IPS-11a (cell line): ENCODE data around the gene E4F1.
"Not testable (repeated sequence)": the region's sequence is repeated elsewhere in the genome, so short reads cannot be mapped to it uniquely, and the experiment has no call there.

ENCODE experiments used
- H3K4me3 ChIP-seq: one replicate; pipeline ENCODE4 v1.5.1; 2013; ENCODE audit warnings: low read depth, low read length, control low read depth

E4F1 gene

DNA sequence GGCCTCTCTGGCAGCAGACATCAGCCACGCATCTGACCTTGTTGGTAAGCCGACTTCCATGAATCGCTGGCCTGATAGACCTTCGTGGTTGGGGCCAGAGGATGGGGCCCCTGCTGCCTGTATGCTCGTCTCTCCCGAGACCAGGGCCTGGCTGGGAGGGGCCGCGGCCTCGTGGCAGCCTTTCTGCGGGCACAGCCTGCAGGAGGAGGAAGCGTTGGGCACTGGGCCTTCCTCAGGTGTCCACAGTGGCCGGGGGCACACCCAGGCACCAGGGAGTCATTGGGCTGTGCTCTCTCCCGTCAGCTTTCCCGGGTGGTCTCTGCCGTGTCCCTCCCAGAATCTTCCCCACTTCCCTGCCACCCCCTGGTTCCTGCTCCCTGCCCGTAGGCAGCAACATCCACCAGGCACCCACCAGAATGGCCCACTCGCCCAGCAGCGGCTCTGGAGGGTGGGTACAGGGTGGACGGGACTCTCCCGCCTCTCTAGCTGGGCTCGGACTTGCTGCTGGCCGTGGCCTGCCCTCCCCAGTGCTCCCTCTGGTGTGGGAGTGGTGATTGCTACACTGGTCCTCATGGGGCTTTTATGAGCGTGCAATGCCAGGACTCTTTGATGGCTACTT, 6.3 kb downstream of the E4F1 start:
- H3K4me3 ChIP-seq = no peak overlapping the region

DNA sequence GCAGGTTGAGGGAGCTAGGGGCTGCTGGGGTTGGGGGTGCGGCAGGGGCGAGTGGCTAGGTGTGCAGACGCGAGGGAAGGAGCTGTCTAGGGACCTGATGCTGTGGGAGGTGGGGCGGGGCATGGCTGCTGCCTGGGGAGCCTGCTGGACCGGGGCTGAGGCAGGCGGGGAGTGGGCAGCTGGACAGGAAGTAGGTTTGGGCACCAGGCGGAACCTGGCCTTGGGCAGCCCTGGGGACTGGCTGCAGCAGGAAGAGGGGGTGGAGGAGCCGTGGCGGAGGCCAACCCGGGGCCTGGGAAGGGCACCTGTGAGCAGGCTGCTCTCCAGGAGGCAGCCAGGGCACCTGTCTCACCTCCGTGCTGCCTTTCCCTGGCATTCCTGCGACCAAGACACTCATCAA, 7.0 kb downstream of the E4F1 start:
- H3K4me3 ChIP-seq = no peak overlapping the region

DNA sequence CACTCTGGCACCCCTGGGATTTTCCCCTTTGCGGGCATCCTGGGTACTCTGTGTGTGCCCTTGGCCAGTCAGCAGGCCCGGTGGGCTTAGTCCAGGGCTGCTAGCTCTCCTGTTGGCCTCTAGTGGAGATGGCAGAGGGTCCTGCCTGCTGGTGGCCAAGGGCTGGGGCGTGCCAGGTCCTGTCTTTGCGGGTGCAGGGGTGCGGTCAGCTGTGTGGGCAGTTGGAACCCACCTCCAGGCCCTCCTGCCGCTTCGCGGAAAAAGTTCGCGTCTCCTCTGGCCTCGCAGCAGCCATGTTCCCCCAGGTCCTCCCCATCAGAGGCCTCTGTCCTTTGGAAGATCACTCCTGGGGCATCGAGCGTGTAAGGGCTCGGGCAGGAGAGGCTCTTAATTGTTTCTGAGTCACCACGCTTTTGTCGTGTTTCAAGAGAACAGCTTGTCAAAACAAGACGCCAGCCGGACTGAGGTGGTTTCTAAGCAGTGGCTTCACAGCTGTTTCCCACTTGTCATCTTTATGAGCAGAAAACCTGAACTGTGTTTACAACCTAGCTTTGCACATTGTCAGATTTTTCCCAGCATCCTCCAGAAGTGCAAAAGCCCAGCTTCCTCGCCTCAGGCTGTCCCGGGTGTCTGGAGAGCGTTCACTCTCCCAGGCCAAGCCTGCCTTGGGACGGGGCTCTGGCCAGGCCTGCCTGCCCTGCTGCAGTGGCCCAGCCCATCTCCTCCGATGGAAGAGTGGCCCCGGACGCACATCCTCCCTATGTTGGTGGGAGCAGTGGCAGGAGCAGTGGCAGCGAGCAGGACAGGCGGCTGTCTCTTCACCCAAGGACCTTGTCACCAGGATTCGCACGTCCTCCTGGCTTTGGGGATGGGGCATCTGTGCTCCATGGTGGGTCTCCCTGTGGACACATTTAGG, 7.9 kb downstream of the E4F1 start:
- no peak overlapping the region for H3K4me3 ChIP-seq

DNA sequence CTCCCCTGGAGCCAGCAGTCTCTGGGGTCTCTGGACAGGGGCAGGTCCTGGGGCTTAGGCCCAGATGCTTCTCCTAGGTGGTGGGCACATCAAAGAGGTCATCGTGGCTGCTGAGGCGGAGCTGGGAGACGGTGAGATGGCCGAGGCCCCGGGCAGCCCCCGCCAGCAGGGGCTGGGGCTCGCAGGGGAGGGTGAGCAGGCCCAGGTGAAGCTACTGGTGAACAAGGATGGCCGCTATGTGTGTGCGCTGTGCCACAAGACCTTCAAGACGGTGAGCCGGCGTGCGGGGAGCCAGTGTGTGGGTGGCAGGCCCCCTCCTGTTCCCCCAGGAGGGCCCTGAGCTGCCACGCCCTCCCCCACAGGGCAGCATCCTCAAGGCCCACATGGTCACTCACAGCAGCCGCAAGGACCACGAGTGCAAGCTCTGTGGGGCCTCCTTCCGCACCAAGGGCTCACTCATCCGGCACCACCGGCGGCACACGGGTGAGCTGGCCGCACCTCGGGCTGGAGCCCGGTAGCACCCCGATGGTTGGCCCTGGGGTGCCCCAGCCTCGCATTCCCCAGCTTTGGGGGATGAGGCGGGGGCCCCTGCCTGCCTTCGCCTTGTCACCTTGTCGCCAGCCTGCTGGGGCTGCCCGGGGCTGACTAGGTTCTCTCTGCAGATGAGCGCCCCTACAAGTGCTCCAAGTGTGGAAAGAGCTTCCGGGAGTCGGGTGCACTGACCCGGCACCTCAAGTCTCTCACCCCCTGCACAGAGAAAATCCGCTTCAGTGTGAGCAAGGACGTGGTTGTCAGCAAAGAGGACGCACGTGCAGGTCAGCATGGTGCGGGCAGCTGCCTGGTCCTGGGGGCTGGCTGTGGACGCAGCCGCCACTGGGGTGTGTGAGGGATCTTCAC, 9.0 kb downstream of the E4F1 start:
- no peak overlapping the region for H3K4me3 ChIP-seq

DNA sequence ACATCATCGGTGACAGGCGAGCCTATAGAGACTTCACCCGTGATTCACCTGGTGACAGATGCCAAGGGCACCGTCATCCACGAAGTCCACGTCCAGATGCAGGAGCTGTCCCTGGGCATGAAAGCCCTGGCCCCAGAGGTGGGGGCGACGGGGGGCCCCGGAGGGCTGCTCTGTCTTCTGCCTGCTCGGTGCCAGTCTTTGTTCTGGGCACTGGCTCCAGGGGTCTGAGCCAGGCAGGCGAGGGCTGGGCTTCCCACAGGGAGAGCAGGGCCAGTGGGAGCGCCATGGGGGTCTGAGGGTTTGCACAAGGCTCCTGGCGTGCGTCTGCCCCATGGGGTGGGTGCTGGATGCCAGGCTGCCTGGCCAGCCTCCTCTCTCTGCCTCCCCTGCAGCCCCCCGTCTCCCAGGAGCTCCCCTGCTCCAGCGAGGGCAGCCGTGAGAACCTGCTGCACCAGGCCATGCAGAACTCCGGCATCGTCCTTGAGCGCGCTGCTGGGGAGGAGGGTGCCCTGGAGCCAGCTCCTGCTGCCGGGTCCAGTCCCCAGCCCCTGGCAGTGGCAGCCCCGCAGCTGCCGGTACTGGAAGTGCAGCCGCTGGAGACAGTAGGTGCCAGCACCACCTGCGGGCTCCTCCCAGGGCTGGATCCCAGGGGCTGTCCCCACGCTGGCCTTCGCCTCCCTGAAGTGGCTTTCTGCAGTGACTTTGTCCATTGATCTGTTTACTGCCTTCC, 9.8 kb downstream of the E4F1 start:
- H3K4me3 ChIP-seq = no peak overlapping the region

DNA sequence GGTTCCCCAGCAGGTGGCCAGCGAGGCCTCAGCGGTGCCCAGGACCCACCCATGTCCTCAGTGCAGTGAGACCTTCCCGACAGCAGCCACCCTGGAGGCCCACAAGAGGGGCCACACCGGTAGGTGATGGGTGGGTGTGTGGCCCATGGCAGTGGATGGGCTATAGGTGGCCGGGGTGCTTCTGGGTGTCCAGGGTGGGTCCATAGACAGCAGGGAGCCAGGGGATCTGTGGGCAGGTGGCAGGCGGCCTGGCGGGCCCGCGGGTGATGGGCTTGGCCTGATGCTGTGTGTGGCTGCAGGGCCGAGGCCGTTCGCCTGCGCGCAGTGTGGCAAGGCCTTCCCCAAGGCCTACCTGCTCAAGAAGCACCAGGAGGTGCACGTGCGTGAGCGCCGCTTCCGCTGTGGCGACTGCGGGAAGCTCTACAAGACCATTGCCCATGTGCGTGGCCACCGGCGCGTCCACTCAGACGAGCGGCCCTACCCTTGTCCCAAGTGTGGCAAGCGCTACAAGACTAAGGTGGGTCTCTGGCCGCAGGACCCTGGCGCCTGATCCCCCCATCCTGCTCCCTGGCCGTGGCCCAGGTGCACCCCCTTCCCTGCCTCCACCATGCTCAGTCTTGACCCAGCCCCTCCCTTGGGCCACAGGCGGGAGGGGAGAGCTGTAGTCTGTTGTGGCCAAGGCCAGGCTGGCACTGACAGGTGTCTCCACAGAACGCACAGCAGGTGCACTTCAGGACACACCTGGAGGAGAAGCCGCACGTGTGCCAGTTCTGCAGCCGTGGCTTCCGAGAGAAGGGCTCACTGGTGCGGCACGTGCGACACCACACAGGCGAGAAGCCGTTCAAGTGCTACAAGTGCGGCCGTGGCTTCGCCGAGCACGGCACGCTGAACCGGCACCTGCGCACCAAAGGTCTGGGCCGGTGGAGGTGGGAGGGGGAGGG, 10.8 kb downstream of the E4F1 start:
- H3K4me3 ChIP-seq = no peak overlapping the region

DNA sequence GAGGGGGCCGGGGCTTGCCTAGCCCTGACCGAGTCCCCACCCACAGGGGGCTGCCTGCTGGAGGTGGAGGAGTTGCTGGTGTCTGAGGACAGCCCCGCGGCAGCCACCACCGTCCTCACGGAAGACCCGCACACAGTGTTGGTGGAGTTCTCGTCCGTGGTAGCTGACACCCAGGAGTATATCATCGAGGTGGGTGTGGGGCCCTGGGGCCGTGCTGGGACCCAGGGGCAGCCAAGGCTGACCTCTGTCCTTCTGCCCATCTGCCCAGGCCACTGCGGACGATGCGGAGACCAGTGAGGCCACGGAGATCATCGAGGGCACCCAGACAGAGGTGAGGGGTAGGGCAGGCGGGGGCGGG, 11.4 kb downstream of the E4F1 start:
- H3K4me3 ChIP-seq = no peak overlapping the region

DNA sequence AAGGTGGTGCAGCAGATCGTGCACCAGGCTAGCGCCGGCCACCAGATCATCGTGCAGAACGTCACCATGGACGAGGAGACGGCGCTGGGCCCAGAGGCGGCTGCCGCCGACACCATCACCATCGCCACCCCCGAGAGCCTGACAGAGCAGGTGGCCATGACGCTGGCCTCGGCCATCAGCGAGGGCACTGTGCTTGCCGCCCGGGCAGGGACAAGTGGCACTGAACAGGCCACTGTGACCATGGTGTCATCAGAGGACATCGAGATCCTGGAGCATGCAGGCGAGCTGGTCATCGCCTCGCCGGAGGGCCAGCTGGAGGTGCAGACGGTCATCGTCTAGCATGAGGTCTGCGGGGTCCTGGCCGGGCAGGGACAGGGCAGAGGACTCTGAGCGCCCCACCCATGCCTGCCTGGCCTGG, 11.9 kb downstream of the E4F1 start:
- H3K4me3 ChIP-seq = no peak overlapping the region

DNA sequence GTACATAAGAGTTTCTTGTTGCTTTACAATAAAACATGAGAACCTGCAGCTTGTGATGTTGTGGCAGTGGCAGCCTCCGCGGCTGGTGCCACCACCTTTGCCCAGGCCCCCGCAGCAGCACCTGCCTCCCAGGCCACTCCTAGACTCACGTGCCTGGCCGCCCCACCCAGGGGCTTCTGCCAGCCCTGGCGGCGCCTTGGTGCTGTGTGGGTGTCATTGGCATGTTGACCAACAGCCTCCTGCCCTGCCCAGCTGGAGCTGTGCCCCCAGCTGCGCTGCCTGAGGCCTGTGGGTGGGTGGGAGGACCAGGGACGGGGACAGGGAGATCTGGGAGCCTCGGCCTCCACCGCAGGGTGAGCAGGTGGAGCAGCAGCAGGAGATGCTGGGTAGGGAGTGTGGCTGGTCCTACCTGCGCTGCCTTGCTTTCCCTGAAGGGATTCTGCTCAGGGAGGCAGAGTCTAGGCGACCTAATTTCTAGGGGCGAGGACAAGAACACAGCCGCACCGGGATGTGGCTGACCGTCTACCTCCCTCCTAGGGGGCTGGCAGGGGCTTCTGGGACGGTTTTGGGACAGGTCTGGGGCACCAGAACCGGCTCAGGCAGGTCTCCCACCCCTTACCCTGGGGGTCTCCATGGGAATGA, 12.4 kb downstream of the E4F1 start:
- H3K4me3 ChIP-seq = no peak overlapping the region

DNA sequence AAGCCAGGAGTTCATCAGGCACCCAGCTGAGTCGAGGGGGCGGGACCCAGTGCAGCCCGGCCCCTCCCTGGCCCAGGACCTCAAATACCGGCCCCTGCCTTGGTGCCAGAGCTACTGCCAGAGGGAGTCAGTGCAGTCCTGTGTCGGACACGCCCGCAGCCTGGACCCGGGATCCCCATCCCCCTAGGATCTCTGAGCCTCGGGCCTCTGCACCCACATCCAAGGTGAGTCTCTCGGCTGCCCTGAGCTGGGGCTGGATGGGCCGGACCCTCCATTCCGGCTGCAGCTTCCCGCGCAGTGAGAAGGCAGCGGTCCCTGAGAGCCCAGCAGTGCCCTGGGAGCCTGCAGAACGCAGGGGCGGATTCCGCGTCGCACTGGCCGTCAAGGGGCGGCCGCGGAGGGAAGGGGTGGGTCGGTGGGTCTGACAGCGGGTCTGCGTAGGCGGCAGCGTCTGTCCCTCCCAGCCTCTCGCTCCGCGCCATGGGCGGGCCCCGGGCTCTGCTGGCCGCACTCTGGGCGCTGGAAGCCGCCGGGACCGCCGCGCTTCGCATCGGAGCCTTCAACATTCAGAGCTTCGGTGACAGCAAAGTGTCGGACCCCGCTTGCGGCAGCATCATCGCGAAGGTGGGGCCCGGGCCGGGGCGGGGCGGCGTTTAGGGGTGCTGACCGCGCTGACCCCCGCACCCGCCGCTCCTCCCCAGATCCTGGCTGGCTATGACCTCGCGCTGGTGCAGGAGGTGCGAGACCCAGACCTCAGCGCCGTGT, 13.1 kb downstream of the E4F1 start, which contains the start of gene DNASE1L2:
DNASE1L2 (plus strand) TSS at position 108 of the 765 bp plus-strand sequence; CDS start at position 481, 373 bp downstream.
- H3K4me3 ChIP-seq = peak within 1 kb of the TSS; percentile 13

DNA sequence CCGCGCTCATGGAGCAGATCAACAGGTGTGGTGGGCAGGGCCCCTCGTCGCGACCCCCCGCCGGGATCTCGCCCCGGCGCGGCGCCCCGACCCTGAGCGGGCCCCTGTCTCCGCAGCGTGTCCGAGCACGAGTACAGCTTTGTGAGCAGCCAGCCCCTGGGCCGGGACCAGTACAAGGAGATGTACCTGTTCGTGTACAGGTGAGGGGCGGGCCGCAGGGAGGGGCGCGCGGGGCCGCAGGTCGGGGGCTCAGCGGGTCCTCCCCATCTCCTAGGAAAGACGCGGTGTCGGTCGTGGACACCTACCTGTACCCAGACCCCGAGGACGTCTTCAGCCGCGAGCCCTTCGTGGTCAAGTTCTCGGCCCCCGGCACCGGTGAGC, 13.7 kb downstream of the E4F1 start:
- H3K4me3 ChIP-seq = peak overlapping the region; percentile 13

DNA sequence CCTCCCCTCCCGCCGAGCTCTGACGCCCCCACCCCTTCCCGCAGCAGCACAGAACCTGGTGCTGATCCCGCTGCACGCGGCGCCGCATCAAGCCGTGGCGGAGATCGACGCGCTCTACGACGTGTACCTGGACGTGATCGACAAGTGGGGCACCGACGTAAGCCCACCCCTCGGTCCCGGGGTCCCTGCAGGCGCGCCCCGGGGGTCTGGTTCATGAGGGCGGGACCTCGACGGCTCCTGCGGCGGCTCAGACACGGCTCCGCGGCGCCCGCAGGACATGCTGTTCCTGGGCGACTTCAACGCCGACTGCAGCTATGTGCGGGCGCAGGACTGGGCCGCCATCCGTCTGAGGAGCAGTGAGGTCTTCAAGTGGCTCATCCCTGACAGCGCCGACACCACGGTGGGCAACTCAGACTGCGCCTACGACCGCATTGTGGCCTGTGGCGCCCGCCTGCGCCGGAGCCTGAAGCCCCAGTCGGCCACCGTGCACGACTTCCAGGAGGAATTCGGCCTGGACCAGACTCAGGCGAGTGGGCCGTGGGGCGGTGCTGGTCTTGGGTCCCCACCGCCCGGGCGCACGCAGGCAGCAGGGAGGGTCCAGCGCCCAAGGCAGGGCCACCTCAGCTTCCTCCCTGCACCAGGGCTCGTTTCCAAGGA, 14.2 kb downstream of the E4F1 start:
- no peak overlapping the region for H3K4me3 ChIP-seq

DNA sequence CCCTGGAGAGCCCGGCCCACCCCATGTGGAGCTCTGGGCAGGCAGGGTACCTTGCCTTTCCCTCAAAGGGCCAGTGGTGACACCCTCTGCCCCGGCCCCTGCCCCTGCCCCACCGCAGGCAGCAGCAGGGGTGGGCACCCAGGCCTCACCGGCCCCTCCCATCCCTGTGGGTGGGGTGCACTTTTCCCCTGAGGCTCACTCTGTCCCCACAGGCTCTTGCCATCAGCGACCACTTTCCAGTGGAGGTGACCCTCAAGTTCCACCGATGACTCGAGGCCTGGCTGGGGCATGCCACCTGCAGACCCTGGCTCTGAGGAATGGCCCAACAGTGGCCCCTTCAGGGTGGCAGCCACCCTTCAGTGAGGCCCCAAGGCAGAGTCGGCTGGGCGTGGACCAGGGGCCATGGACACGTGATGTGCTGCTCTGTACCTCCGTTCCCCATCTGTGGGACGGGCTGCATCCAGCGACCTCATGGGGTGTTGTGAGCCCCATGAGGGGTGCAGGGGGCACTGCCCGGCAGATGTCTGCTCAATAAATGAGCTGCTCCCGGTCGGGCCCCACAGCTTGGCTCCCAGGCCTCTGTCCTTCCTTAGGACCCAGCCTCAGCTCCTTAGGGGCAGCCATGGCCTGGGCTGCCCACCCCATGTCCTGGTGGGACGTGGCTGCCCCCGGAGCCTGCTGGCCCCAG, 14.9 kb downstream of the E4F1 start:
- no peak overlapping the region for H3K4me3 ChIP-seq

DNA sequence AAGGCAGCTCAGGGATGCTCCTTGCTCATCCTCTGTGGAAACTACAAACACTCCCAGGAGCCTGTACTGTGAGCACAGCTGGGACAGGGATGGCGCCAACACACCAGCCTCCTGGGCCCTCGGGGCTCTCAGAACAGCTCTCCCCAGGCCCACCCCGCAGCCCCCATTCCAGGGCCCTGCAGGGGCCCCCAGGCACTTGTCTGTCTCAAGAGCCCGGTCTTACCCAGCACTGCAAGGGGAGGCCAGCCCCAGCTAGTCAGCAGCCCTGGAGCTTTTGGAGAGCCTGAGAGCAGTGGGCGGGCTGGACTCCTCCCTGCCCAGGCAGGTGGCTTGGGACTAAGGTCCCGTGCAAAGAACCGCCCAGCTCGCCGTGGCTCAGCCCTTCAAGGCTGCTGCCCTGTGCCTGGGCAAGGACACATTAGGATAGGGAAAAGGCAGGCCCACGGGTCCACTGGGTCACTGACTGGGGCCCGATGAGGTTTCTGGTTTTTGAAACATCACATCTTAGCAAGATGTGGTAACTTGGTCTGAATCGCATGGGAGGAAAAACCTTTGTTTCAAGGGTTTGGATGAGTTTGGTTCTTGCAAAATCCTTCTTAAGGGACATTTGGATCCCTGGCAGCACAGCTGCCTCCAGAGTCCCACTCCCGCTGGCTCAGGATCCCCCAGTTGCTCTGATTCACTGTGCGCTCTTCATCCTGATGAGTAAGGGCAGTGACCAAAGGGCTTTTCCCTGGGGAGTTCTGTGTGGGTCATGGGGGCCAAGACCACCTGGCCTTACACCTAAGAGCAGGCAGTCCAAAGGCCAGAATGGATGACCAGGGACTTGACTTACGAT, 15.7 kb downstream of the E4F1 start:
- no peak overlapping the region for H3K4me3 ChIP-seq

DNA sequence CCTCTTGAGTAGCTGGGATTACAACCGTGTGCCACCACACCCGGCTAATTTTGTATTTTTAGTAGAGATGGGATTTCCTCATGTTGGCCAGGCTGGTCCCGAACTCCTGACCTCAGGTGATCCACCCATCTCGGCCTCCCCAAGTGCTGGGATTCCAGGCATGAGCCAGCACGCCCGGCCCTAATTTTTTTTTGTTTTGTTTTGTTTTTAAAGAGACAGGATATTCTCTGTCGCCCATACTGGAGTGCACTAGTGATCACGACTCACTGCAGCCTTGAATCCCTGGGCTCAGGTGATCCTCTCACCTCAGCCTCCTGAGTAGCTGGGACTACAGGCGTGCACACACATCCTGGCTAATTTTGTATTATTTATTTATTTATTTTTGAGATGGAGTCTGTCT, 16.9 kb downstream of the E4F1 start:
- not testable (repeated sequence) for H3K4me3 ChIP-seq

DNA sequence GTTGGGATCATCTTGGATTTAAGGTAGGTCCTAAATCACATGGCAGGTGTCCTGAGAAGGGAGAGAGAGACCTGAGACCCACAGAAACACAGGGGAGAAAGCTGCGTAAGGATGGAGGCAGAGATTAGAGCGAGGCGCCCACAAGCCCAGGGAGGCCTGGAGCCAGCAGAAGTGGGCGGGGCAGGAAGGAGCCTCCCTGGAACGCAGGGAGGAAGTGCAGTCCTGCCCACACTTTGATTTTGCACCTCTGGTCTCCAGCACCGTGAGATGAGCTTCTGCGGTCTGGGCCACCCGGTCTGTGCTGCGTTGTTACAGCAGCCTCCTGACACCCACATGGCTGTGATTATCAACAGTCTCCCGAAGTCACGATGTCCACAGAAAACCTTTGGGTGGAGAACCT, 19.2 kb downstream of the E4F1 start:
- H3K4me3 ChIP-seq = no peak overlapping the region
